GM19452 (cell line): Measurements from ENCODE around the gene SLX4IP.
A peak's percentile ranks its signal among the peaks of the same experiment; 100 is the strongest.
"Not testable (repeated sequence)": the region's sequence is repeated elsewhere in the genome, so short reads cannot be mapped to it uniquely, and the experiment has no call there.

Source experiments
- ATAC-seq: cut with Tn5 transposase; IDR thresholded peaks from one replicate; pipeline ENCODE4 v1.9.1; 2021; ENCODE audit not compliant: unreplicated experiment

The SLX4IP gene

DNA sequence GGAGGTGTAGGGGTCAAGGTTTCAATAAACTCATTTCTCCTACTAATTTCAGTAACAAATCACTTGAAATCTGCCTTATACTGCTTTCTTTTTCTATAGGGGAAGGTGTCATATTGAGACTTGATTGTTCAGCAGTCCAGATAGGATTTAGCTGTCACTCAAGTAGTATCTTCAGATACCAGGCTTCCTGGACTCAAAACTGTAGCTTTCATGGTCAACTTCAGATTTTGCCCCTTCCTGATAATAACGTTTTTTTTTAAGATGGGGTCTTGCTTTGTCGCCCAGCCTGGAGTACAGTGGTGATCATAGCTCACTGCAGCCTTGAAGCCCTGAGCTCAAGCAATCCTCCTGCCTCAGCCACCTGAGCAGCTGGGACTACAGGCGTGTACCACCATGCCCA, 160.9 kb downstream of the SLX4IP start:
- ATAC-seq: no peak

DNA sequence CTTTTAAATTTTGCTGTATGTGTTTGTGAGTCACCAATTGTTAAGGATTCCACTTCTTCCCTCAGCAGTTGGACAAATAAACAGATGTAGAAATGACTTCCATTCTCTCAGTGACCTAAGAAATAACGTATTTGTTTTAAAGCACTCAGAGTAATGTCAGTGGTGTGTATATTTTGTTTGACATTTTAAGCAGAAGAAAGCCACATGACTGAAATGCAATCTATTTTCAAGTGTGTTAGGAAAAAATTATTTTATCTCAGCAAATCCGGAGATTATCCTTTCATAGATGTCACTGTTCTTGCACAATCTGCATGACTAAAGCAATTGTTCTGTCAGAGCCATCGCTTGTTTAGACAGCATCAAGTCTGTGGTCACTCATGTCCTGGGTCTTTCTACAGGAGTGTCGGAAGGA, 161.6 kb downstream of the SLX4IP start:
- ATAC-seq: no peak

DNA sequence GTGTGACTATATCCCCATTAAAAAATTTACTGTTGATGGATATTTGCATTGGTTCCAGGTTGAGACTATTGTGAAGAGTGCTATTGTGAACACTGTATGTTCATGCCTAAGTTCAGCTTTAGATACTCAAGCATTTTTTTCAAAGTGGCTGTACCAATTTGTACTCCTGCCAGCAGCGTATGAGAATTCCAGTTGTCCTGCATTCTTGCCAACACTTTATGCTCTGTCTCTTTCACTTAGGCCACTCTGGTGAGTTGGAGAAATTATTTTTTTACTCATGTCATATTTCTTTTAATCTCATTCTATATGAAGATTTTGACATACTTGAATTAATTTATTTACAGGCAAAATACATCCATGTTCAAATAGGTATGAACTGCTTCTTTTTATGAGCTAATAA, 162.5 kb downstream of the SLX4IP start:
- no peak for ATAC-seq

DNA sequence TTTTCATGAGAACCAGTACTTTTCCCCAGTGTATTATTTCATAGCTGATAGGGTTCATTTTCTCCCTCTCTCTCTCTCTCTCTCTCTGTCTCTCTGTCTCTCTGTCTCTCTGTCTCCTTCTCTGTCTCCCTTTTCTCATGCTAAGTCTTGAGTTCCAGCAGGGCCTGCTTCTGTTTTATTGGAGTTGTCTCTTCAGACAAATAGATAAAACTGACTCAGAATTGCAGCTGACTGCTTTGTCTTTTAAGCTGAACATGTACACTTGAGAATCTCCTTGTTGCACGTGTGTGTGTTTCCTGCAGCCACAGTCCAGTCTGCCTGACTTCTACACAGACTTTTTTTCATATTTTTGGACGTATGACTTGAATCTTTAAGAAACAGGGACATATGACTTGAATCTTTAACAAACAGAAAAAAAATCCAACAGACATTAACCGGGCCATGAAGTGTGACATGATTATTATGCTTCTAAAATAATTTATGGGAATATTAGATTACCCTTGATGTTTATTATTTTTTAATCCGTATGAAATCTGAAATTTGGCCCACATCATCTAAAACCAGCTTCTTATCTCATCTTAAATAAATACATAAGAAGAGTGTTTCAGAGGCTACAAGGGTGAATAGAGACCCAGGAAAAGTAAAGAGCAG, 167.2 kb downstream of the SLX4IP start:
- ATAC-seq: no peak

DNA sequence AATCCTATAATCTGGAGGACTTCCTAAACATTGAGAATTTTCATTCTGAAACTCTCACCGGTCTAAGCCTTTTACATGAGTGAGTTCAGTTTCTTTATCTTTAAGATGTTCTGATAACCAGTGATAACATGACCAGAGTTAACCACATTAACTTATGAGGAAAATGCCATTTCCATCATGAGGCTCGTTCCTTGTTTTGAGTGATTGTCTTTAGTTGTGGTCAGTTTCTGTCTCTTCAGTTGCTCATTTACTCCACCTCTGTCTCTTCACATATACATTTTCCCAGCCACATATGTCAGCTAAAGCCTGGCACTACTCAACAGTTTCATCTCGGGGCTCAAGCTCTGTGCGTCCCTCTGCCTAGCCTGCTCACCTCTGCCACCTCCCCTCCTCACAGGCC, 168.3 kb downstream of the SLX4IP start:
- ATAC-seq: no peak

DNA sequence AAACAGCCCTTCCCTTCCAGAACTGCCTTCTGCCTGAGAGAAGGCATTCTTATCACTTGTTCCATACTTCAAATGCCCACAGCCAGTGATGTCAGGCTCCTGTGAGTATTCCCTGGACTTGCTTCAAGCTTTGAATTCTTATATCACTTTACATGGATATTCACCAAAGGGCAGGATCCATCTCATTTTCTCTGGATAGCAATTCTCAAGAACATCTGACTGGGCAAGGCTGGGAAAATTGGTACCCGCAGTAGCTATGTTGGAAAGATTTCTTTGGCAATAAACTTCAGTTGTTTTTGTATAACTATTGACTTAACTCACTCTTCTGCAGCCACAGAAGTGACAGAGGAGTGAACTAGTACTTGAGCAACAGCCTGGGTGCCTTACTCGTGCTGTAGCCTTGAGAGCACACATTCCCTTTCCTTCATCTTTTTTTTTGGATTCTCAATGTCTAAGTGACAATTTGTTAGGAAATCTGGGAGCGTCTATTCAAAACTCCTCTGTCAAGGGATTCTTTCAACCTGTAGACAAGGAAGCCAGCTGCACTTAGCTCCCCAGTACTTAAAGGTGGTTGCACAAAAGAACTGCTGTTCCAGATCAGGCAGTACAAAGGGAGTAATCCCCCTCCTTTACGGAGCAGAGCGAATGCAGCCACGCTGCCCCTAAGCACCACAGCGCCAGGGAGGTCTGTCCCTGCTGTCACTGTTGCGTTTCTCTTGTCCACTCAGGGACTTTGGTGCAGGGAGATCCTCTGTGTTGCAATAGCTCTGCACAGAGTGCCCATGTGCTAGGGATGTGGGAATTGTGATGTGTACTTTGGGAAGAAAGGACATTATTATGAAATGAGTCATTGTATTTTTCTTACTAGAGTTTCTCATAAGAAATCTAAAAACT, 169.1 kb downstream of the SLX4IP start:
- no peak for ATAC-seq

DNA sequence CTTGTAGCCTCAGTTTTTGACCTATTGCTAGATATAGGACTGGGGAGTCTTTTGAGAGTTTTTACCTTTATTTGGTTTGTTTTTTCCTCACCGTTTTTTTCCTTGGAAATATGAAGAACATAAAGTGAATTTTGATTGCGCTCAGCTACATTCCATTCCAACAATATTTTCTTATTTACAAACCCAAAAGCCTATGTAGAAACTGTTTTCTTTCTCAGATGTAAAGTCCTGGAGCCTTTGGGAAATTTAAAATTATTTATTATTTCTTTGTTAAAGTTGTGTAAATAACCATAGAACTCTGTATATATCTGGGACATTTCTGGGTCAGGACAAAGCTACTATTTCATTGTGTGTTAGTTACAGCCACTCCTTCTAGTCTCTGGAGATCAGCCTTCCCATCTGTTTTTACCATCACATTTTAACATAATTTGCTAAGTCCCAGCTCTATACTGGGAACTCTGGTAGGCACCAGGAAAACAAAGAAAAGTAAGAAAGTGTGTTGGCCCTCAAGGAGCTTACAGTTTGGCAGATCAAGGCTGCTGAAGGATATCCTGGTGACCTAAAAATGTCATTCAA, 169.8 kb downstream of the SLX4IP start:
- ATAC-seq: no peak

DNA sequence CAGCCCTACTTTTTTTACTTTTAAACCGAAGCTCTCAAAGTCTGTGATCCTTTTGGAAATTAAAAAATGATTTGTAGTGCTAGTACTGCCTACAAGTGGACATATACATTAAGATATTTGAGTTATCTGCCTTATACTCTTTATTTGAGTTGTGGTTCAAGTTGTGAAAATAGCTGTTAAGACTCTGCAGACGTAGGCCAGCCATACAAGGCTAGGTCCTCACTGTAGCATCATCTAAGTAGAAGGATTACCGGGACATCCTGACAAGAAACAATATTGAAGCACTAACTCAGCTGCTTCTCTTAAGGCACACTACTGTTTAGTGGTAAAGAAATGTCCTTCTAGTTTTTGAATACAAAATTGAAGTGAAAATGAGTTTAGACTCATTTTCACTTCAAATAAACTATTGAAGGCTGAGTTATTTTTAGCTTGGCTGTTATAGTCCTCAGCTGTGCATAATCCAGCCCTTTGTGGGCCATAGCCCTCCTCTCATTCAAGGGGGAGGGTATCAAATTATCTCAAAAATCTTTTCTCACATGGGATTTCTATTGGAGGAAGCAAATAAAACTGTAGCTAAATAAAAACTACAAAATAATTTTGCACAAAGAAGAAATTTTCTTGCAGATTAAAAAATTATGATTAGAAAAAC, 170.6 kb downstream of the SLX4IP start:
- no peak for ATAC-seq

DNA sequence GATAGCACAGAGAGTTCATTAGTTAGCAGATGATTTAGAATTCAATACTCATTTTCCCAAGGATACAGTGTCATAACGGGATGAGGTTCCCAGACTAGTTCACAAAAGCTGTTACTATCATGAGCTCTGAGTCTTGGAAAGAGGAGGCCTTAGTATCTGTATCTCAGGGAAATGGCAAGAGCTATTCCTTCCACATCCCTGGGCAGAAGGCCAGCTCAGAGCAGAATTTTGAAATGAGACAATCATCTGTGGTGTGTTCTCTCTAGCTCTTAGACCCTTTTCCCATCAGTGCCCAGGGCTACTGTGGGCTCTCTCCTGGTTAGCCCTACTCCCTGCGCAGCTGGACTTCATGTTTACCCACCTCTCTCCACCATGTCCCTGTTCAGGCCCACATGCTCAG, 174.2 kb downstream of the SLX4IP start:
- no peak for ATAC-seq

DNA sequence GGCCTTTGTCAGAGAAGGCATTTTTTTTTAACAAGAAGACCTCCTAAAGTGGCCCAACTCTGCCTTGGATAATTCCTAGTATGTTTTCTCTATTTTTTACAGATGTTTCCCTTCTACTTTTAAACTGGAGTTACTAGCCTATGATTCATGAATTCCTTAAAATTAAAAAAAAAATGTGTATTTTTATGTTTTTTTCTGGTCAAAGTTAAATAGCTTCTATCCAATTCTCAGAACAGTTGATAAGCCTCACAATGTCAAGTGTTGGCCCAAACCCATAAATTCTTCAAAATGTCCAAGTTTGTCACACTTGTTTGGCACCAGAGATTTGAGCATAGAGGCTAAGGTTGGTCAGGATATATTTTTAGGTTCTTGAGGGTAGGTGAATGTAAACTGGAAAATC, 174.7 kb downstream of the SLX4IP start:
- ATAC-seq: no peak

DNA sequence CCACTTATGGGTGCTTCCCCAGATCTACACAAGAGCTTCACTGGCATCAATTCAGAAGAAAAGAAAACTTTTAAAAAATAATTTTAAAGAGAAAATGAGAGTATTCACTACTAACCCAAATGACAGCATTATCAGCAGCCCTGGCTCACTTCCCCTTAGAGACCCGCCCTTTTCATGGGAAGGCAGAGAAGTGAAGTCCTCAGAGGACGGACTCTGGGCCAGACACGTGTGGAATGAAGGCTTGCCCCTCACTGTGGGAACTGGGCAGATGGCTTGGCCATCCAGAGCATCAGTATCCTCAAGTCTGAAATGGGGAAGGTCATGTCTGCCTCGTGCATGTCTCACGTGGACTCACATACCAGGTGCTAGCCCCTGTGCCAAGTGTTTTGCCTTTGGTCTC, 175.1 kb downstream of the SLX4IP start:
- ATAC-seq: no peak

DNA sequence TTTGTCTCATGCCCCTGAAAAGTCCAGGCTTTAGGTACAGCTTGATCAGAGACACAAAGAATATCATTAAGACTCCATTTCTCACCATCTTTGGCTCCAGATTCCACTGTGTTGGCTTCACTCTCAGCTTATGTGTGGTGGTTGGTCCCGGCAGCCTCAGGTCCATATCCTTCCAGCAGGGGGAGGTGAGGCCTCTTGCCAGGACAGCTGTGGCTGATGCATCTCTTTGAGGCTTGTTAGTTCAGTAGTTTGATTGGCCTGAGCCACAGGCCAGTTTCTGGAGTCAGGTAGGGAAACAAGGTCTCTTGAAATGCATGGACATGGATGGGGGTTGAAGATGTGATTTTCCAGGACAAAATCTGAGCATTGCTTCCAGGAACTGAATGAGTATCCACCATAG, 176.3 kb downstream of the SLX4IP start:
- ATAC-seq: peak; percentile 64

DNA sequence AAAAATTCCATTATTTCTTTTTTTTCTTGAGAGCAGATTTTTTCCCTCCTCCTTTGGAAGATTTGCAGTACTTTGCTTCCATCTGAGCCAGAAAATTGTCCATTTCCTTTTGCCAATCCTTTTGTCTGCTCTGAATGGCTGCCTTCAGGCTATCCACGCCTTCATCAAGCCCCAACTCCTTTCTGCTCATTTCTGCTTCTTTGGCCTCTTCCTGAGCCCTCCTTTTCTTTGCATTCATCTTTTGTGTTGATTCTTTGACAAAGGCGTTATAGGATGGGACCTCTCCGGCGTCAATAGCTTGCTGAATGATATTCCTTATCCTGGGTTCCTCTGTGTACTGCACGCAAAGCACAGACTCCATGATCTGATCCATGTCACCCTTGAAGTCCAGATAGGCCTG, 178.3 kb downstream of the SLX4IP start:
- ATAC-seq: not testable (repeated sequence)

DNA sequence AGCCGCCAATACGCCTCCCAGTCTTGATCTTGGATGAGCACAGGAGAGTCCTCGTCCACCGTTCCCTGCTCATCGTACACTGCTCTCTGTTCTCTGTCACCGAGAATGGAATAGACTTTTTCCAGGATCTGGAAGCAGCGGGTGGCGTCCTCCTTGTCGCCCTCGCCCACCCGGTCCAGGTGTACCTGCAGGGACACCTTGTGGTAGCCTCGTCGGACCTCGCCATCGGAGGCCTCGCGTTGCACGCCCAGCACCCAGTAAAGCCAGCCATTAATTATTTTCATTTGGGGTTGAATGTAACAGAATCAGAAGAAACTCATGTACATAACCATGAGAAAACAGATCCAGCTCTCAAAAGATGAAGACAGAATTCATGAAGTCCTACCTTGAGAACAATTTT, 178.8 kb downstream of the SLX4IP start:
- no peak for ATAC-seq

DNA sequence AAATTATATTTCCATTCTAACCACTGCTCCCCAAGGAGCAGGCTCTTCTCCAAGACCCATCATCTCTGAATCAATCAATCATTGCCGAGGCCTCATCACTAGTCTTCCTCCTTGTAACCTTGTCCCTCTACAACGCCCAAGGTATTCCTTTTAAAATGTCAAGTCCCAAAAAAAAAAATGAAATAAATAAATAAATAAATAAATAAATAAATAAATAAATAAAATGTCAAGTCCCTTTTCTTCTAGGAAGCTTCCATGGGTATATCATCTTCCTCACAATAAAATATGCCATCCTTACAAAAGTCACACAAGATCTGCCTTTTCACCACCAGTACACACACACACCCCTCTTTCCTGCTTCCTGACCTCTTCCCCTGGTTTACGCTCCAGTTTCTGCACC, 181.1 kb downstream of the SLX4IP start:
- ATAC-seq: no peak

DNA sequence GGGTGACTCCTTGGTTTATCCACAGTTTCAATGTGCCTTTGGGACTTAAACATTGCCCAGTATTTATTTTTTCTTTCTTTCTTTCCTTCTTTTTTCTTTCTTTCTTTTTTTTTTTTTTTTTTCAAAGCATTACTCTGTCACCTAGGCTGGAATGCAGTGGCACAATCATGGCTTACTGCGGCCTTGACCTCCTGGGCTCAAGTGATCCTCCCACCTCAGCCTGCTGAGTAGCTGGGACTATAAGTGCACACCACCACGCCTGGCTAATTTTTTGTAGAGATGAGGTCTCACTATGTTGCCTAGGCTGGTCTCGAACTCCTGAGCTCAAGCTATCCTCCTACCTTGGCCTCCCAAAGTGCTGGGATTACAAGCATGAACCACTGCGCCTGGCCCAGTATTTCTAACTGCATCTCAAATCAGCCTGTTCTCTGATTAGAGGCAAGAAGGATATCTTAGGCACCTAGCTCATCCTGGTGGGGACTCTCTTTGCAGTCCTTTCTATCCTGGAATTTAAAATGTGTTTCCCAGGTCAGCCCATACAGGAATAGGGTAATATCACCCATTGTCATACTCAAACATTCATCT, 182.5 kb downstream of the SLX4IP start:
- not testable (repeated sequence) for ATAC-seq

DNA sequence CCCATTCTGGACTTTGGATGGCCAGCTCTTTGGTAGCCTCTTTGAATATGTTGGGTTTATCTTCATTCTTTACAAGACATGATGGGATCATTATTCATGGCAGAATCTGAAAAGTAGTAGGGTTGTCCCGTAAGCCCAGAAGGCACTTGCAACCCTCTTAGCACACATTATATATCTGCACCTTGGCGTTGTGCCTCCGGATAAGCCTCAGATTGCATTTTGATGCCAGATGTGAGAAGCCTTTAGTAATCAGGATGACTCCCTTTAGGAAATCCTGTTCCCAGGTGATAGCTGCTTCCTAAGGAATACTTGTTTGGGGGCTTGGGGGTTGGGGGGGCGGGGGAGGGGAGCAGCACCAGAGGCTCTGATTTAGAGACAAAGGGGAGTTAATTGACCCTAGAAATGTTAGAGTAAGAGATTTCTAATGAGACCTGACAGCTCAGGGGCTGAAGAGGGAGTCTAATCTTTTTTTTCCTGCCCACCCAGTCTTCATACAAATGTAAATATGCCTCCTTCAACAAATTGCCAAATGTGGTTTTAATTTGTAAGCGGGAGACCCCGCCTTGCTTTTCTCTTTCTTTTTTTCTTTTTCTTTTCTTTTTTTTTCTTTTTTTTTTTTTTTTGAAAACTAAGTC, 183.6 kb downstream of the SLX4IP start:
- ATAC-seq: no peak

DNA sequence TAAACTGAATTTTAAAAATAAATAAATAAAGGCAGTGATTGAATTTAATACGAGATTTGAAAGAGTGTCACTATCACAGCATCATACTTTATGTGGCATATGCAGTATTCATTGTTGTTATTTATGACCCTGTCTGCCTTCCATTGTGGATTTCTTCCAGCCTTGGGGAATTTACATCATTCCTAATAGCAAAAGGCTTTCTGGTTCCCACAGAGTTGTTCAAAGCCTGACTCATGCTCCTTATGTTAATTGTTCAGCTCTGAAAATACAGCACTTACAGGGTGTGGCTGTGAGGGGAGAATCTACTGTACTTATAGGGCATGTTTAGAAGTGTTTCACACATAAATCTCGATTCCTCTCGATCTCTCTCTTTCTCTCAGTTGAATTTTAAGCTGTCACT, 184.3 kb downstream of the SLX4IP start:
- ATAC-seq: no peak

DNA sequence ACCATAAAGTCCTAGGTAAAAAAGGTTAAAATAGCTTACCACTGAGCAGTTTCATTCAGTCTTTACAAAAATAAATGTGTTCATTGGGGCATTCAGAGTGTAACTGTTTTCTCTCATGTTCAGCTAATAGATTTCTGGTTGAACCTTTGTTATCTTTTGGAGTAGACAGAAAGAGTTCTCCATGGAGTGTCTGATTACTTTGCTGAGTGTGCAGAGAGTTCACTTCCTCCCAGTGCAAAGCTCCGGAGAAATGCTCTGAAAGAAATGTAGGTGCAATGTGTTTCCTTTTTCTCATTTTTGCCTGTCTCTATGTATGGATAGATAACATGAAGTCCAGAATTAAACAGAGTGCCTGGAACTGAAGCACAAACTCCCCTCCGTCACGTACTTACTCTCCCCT, 186.0 kb downstream of the SLX4IP start:
- ATAC-seq: no peak

DNA sequence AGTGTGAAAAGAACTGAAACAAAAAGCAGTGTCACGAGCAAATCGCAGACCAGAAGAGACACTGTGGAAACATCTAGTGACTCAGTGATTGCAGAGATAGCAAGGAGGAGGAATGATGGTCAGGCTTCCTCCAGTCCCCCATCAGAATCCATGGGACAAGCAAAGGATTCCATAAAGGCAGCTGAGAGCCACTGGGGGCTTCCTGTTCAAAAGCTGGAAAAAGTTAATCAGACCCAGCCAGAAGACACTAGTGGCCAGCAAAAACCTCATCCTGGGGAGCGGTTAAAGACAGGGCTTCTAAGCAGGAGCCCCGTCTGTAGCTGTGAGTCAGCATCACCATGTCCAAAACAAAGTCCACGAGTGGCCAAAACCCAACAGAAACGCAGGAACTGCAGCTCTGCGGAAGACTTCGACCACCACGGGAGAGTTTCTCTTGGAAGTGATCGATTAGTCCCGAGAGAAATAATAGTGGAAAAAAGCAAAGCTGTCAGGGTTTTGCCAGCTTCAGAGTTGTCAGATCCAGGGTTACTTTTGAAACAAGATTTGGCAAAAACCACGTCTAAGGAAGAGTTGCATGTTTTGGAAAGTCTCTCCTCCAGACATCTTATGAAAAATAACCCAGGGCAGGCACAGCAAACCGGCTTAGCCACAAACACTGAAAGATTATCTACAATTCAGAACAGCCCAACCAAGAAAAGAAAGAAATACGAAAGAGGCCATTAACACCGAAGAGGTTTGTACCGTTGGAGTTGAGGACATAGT, 187.7 kb downstream of the SLX4IP start:
- ATAC-seq: no peak
